ENCODE measurements around the gene PHC3.

DNA sequence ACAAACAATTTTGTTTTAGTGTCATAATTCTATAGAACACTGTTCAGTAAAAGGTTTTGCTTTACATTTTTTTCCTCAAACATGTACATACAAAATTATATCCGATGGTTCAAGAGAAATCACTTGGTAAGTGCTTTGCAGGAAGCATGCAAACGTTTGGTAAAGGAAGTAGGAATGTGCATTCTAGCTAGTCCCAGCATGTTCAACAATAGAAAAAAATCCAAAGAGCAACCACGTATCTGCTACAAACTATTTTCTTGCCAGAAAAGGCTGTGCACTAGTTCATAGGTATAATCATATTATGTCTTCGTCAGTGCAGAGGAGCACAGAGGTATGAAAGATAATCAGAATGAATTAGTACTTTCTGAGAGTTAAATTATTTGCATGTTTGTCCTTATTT, 85.8 kb downstream of the PHC3 start:
- no peak for TF ChIP-seq POLR2AphosphoS2 (conservative IDR thresholded peaks at IDR 0.05; ENCODE audit: low read length)
- TF ChIP-seq, protein P1, sequence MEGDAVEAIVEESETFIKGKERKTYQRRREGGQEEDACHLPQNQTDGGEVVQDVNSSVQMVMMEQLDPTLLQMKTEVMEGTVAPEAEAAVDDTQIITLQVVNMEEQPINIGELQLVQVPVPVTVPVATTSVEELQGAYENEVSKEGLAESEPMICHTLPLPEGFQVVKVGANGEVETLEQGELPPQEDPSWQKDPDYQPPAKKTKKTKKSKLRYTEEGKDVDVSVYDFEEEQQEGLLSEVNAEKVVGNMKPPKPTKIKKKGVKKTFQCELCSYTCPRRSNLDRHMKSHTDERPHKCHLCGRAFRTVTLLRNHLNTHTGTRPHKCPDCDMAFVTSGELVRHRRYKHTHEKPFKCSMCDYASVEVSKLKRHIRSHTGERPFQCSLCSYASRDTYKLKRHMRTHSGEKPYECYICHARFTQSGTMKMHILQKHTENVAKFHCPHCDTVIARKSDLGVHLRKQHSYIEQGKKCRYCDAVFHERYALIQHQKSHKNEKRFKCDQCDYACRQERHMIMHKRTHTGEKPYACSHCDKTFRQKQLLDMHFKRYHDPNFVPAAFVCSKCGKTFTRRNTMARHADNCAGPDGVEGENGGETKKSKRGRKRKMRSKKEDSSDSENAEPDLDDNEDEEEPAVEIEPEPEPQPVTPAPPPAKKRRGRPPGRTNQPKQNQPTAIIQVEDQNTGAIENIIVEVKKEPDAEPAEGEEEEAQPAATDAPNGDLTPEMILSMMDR (IDR thresholded peaks at IDR 0.05) = no peak
- TF ChIP-seq POLR2A (IDR thresholded peaks at IDR 0.05; ENCODE audit: low read length) = no peak
- TF ChIP-seq RAD21 (conservative IDR thresholded peaks at IDR 0.05 in 1 of 2, IDR thresholded peaks at IDR 0.05 in 1 of 2) = no peak
- TF ChIP-seq MAX (IDR thresholded peaks at IDR 0.05) = no peak
- no peak for TF ChIP-seq HMGXB4 (CRISPR knock-in tag; IDR thresholded peaks at IDR 0.05; ENCODE audit: borderline replicate concordance)
- no peak for TF ChIP-seq EP300 (IDR thresholded peaks at IDR 0.05)
- no peak for TF ChIP-seq CHD2 (IDR thresholded peaks at IDR 0.05; ENCODE audit: low read length, partially characterized antibody)
- TF ChIP-seq ZFP36 (IDR thresholded peaks at IDR 0.05; ENCODE audit: borderline replicate concordance, partially characterized antibody) = no peak
- no peak for TF ChIP-seq ZNF302 (CRISPR knock-in tag; IDR thresholded peaks at IDR 0.05)

All from A549 (cell line).